ENCODE results near the gene RAD23B.

RAD23B gene

DNA sequence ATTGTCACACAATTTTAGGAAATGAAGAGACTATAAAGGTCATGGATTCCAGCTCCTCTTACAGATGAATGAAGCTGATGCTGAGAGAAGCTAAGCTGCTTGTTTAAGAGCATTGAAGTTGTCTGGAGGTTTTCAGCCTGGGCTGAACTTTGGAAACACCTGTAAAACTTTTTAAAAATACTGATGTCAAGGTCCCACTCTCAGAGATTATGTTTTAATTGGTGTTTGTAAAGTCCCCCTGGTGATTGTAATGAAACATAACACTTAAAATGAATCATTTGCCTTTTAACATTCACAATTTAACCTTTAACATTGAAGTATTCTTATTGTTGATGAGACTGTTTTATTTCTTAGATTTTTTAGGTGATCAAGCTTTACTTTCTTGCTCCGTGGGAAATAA is 16.4 kb downstream of the RAD23B start:
- peaks cover 94% of the 10 kb centered on the region for H3K79me2 ChIP-seq (ENCODE audit: low read length)
- H3K9ac ChIP-seq (ENCODE audit: low read length) = no peak overlapping the region
- no peak overlapping the region for H2AFZ ChIP-seq (ENCODE audit: low read depth, low read length)
- H3K4me1 ChIP-seq (ENCODE audit: low read length) = peaks cover 6% of the 10 kb centered on the region; the same call in 1 of the 2 replicates
- no peak overlapping the region for H3K4me3 ChIP-seq (ENCODE audit: low read length)
- no peak for TF ChIP-seq EZH2phosphoT487 (IDR thresholded peaks at IDR 0.05; ENCODE audit: low read depth)
- TF ChIP-seq, protein P1, sequence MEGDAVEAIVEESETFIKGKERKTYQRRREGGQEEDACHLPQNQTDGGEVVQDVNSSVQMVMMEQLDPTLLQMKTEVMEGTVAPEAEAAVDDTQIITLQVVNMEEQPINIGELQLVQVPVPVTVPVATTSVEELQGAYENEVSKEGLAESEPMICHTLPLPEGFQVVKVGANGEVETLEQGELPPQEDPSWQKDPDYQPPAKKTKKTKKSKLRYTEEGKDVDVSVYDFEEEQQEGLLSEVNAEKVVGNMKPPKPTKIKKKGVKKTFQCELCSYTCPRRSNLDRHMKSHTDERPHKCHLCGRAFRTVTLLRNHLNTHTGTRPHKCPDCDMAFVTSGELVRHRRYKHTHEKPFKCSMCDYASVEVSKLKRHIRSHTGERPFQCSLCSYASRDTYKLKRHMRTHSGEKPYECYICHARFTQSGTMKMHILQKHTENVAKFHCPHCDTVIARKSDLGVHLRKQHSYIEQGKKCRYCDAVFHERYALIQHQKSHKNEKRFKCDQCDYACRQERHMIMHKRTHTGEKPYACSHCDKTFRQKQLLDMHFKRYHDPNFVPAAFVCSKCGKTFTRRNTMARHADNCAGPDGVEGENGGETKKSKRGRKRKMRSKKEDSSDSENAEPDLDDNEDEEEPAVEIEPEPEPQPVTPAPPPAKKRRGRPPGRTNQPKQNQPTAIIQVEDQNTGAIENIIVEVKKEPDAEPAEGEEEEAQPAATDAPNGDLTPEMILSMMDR (IDR thresholded peaks at IDR 0.05; ENCODE audit: low read depth, low read length) = no peak
- H3K36me3 ChIP-seq (replicated peaks; ENCODE audit: low read depth, low read length) = peaks cover 18% of the 10 kb centered on the region
- peaks cover 76% of the 10 kb centered on the region for H4K20me1 ChIP-seq (ENCODE audit: insufficient read depth, low read length)
- H3K9me3 ChIP-seq (ENCODE audit: insufficient read depth, low read length) = no peaks in the 10 kb centered on the region
- H3K4me2 ChIP-seq (ENCODE audit: low read length) = no peak overlapping the region
- no peaks in the 10 kb centered on the region for H3K27me3 ChIP-seq (ENCODE audit: low read depth, low read length)
- no peak overlapping the region for H3K27ac ChIP-seq (ENCODE audit: low read length)

DNA sequence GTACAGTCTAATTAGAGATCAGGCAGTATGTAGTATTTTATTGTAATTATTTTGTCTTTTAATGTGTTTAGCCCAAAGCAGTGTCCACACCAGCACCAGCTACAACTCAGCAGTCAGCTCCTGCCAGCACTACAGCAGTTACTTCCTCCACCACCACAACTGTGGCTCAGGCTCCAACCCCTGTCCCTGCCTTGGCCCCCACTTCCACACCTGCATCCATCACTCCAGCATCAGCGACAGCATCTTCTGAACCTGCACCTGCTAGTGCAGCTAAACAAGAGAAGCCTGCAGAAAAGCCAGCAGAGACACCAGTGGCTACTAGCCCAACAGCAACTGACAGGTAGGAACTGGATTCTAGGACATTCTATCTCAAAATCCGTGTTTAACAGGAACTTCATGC is 23.2 kb downstream of the RAD23B start:
- Histone ChIP-seq H3K4me1 (ENCODE audit: low read length) (no peaks in the 10 kb centered on the region), H3K9ac (ENCODE audit: low read length) (no peak overlapping the region), H4K20me1 (ENCODE audit: insufficient read depth, low read length) (peaks cover 63% of the 10 kb centered on the region), H3K4me2 (ENCODE audit: low read length) (no peak overlapping the region), H2AFZ (ENCODE audit: low read depth, low read length) (no peak overlapping the region), H3K27ac (ENCODE audit: low read length) (no peak overlapping the region), H3K79me2 (ENCODE audit: low read length) (peaks cover 87% of the 10 kb centered on the region), H3K9me3 (ENCODE audit: insufficient read depth, low read length) (no peaks in the 10 kb centered on the region), H3K36me3 (replicated peaks; ENCODE audit: low read depth, low read length) (peaks cover 64% of the 10 kb centered on the region), H3K27me3 (ENCODE audit: low read depth, low read length) (no peaks in the 10 kb centered on the region), H3K4me3 (ENCODE audit: low read length) (no peak overlapping the region)
- TF ChIP-seq EZH2phosphoT487 (IDR thresholded peaks at IDR 0.05; ENCODE audit: low read depth) = no peak
- TF ChIP-seq, protein P1 (IDR thresholded peaks at IDR 0.05; ENCODE audit: low read depth, low read length) = no peak

DNA sequence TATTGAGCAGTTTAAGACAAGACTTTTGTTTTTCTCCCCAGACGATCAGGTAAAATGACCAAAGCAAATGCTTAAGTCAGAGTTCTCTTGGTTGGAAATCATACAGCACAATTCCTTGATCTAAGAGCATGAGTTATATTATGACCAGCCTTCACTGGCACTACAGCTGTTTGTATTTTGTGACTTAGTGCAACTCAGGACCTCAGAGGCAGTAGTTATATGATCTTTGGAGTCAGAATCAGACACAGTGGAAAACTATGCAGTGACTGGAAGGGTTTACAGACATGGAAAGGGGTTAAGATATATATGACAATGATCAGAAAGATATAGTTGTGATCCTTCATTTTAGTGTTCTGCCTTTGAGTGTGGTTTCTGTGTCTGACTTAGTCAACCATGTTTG is 24.3 kb downstream of the RAD23B start:
- H3K9ac ChIP-seq (ENCODE audit: low read length) = no peak overlapping the region
- H3K27me3 ChIP-seq (ENCODE audit: low read depth, low read length) = no peaks in the 10 kb centered on the region
- peaks cover 65% of the 10 kb centered on the region for H4K20me1 ChIP-seq (ENCODE audit: insufficient read depth, low read length)
- no peak overlapping the region for H2AFZ ChIP-seq (ENCODE audit: low read depth, low read length)
- no peak overlapping the region for H3K4me2 ChIP-seq (ENCODE audit: low read length)
- H3K27ac ChIP-seq (ENCODE audit: low read length) = no peak overlapping the region
- H3K4me1 ChIP-seq (ENCODE audit: low read length) = no peaks in the 10 kb centered on the region
- peaks cover 89% of the 10 kb centered on the region for H3K79me2 ChIP-seq (ENCODE audit: low read length)
- TF ChIP-seq EZH2phosphoT487 (IDR thresholded peaks at IDR 0.05; ENCODE audit: low read depth) = no peak
- TF ChIP-seq, protein P1 (IDR thresholded peaks at IDR 0.05; ENCODE audit: low read depth, low read length) = no peak
- peaks cover 72% of the 10 kb centered on the region for H3K36me3 ChIP-seq (replicated peaks; ENCODE audit: low read depth, low read length)
- no peak overlapping the region for H3K4me3 ChIP-seq (ENCODE audit: low read length)
- no peaks in the 10 kb centered on the region for H3K9me3 ChIP-seq (ENCODE audit: insufficient read depth, low read length)

DNA sequence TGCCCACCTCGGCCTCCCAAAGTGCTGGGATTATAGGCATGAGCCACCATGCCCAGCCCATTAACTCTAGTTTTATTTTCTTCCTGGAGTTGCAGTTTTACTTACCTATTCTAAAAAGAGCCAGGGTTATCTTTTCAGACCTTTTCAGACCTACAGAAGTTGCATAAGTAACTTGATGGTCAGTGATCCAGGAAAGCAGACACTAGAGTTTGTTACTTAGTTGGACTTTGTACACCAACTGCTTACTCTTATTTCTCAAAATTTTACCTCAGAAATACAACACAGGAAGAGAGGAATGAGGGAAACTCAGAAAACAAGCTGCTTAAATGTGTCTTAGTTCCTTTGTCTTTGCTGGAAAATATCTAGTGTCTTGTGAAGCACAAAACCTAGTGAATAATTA is 25.4 kb downstream of the RAD23B start:
- Histone ChIP-seq H3K36me3 (replicated peaks; ENCODE audit: low read depth, low read length) (peaks cover 73% of the 10 kb centered on the region), H3K4me1 (ENCODE audit: low read length) (peaks cover 4% of the 10 kb centered on the region), H3K9ac (ENCODE audit: low read length) (no peak overlapping the region), H3K79me2 (ENCODE audit: low read length) (peaks cover 92% of the 10 kb centered on the region), H3K27ac (ENCODE audit: low read length) (no peak overlapping the region), H3K9me3 (ENCODE audit: insufficient read depth, low read length) (no peaks in the 10 kb centered on the region), H3K4me3 (ENCODE audit: low read length) (no peak overlapping the region), H4K20me1 (ENCODE audit: insufficient read depth, low read length) (peaks cover 72% of the 10 kb centered on the region), H3K4me2 (ENCODE audit: low read length) (no peak overlapping the region), H3K27me3 (ENCODE audit: low read depth, low read length) (no peaks in the 10 kb centered on the region), H2AFZ (ENCODE audit: low read depth, low read length) (no peak overlapping the region)
- TF ChIP-seq, protein P1 (IDR thresholded peaks at IDR 0.05; ENCODE audit: low read depth, low read length) = no peak
- no peak for TF ChIP-seq EZH2phosphoT487 (IDR thresholded peaks at IDR 0.05; ENCODE audit: low read depth)
